Measurements from ENCODE around the gene CLIC6.
A peak's percentile ranks its signal among the peaks of the same experiment; 100 is the strongest.

CLIC6 gene

DNA sequence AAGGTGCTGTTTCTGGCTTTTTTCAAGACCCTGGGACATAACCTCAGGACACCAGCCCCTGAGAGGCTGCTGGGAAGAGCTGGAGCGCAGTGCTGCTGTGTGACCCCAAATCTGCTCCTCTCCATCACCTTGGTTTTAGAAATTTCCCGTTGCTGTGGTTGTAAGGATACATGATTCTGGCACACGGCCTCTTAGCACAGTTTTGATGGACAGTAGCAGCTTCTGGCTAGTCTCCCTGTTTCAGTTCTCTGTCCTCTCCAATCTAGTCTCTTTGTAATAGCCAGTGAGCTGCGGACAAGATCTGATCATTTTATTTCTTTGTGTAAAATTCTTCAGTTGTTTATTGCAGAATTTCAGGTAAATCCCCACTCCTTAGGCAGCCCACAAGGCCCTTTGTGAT lies 3.1 kb downstream of the CLIC6 start:
- no peaks in the 10 kb centered on the region for H3K9me3 ChIP-seq (ENCODE audit: control insufficient read depth in 2 of 2, low read length in 2 of 2)
- H3K4me3 ChIP-seq (ENCODE audit: low read length in 2 of 2) = no peak overlapping the region
- H3K4me1 ChIP-seq (ENCODE audit: control insufficient read depth in 2 of 2, insufficient read depth in 2 of 2, low read length in 2 of 2) = peaks cover 0 to 7% of the 10 kb centered on the region in 2 donors
- H3K36me3 ChIP-seq (ENCODE audit: control insufficient read depth in 2 of 2, insufficient read depth in 2 of 2, low read length in 2 of 2) = no peaks in the 10 kb centered on the region
- H3K9ac ChIP-seq (ENCODE audit: low read depth in 1 of 2, low read length in 2 of 2) = no peak overlapping the region
- H3K27ac ChIP-seq (ENCODE audit: low read depth in 2 of 2, low read length in 2 of 2) = no peak overlapping the region
- H3K27me3 ChIP-seq (ENCODE audit: control insufficient read depth in 2 of 2, insufficient read depth in 2 of 2, low read length in 2 of 2) = peaks cover 0 to 8% of the 10 kb centered on the region in 2 donors

GRCh38 chr21:34673006-34673405 lies 4.2 kb downstream of the CLIC6 start:
- Histone ChIP-seq H3K27me3 (ENCODE audit: control insufficient read depth in 2 of 2, insufficient read depth in 2 of 2, low read length in 2 of 2) (peaks cover 0 to 8% of the 10 kb centered on the region in 2 donors), H3K27ac (ENCODE audit: low read depth in 2 of 2, low read length in 2 of 2) (no peak overlapping the region), H3K9me3 (ENCODE audit: control insufficient read depth in 2 of 2, low read length in 2 of 2) (no peaks in the 10 kb centered on the region), H3K9ac (ENCODE audit: low read depth in 1 of 2, low read length in 2 of 2) (no peak overlapping the region), H3K4me3 (ENCODE audit: low read length in 2 of 2) (no peak overlapping the region), H3K4me1 (ENCODE audit: control insufficient read depth in 2 of 2, insufficient read depth in 2 of 2, low read length in 2 of 2) (peaks cover 0 to 7% of the 10 kb centered on the region in 2 donors), H3K36me3 (ENCODE audit: control insufficient read depth in 2 of 2, insufficient read depth in 2 of 2, low read length in 2 of 2) (no peaks in the 10 kb centered on the region)

DNA sequence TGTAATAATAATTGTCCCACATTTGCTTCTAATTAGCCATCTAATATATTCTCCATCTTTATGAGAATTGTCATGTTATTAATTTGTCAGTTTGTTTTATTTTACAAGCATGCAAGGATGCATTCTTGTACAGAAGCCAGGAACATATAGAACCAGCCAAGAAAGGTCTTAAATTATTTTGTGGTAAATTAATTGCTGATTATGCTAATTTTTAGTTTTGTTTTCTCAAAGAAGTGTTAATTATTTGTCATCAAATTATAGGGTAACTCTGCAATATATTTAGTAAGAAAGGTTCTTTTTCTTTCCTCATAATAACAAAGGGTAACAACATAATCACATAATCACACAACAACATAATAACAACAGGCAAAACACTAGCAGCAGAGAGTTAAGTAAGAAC lies 5.7 kb downstream of the CLIC6 start:
- Histone ChIP-seq H3K9me3 (ENCODE audit: control insufficient read depth in 2 of 2, low read length in 2 of 2) (no peaks in the 10 kb centered on the region), H3K36me3 (ENCODE audit: control insufficient read depth in 2 of 2, insufficient read depth in 2 of 2, low read length in 2 of 2) (no peaks in the 10 kb centered on the region), H3K4me1 (ENCODE audit: control insufficient read depth in 2 of 2, insufficient read depth in 2 of 2, low read length in 2 of 2) (peaks cover 0 to 7% of the 10 kb centered on the region in 2 donors), H3K27ac (ENCODE audit: low read depth in 2 of 2, low read length in 2 of 2) (no peak overlapping the region), H3K4me3 (ENCODE audit: low read length in 2 of 2) (no peak overlapping the region), H3K9ac (ENCODE audit: low read depth in 1 of 2, low read length in 2 of 2) (no peak overlapping the region), H3K27me3 (ENCODE audit: control insufficient read depth in 2 of 2, insufficient read depth in 2 of 2, low read length in 2 of 2) (peaks cover 0 to 8% of the 10 kb centered on the region in 2 donors)

DNA sequence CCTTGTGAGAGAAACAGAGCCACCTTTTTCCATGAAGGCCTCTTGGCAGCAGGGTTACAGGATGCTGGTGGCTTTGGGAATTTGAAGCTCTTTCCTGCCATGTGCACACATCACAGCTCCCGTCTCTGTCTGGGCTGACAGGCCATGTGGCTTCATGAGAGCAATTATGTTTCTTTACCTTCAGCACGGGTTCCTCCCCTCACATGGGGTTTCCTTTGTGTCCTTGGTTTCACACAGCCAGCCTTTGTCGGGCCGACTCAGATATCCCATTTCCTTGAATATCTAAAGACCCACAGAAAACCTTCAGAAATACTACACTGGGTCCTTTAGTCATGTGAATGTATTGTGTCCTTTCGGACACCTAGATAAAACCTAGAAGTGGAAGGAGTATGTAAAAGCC lies 7.1 kb downstream of the CLIC6 start:
- peaks cover 0 to 8% of the 10 kb centered on the region in 2 donors for H3K27me3 ChIP-seq (ENCODE audit: control insufficient read depth in 2 of 2, insufficient read depth in 2 of 2, low read length in 2 of 2)
- no peak overlapping the region for H3K4me3 ChIP-seq (ENCODE audit: low read length in 2 of 2)
- no peaks in the 10 kb centered on the region for H3K36me3 ChIP-seq (ENCODE audit: control insufficient read depth in 2 of 2, insufficient read depth in 2 of 2, low read length in 2 of 2)
- H3K4me1 ChIP-seq (ENCODE audit: control insufficient read depth in 2 of 2, insufficient read depth in 2 of 2, low read length in 2 of 2) = peaks cover 0 to 3% of the 10 kb centered on the region in 2 donors
- H3K9ac ChIP-seq (ENCODE audit: low read depth in 1 of 2, low read length in 2 of 2) = no peak overlapping the region
- H3K27ac ChIP-seq (ENCODE audit: low read depth in 2 of 2, low read length in 2 of 2) = no peak overlapping the region
- H3K9me3 ChIP-seq (ENCODE audit: control insufficient read depth in 2 of 2, low read length in 2 of 2) = no peaks in the 10 kb centered on the region

- Histone ChIP-seq H3K27ac (ENCODE audit: low read depth in 2 of 2, low read length in 2 of 2) (no peak overlapping the region), H3K9me3 (ENCODE audit: control insufficient read depth in 2 of 2, low read length in 2 of 2) (peaks cover 0 to 5% of the 10 kb centered on the region in 2 donors), H3K27me3 (ENCODE audit: control insufficient read depth in 2 of 2, insufficient read depth in 2 of 2, low read length in 2 of 2) (no peaks in the 10 kb centered on the region), H3K4me1 (ENCODE audit: control insufficient read depth in 2 of 2, insufficient read depth in 2 of 2, low read length in 2 of 2) (peaks cover under 1 to 5% of the 10 kb centered on the region in 2 donors), H3K4me3 (ENCODE audit: low read length in 2 of 2) (no peak overlapping the region), H3K9ac (ENCODE audit: low read depth in 1 of 2, low read length in 2 of 2) (no peak overlapping the region), H3K36me3 (ENCODE audit: control insufficient read depth in 2 of 2, insufficient read depth in 2 of 2, low read length in 2 of 2) (no peaks in the 10 kb centered on the region)
Observed at GRCh38 chr21:34679051-34679450, 10.3 kb downstream of the CLIC6 start.

DNA sequence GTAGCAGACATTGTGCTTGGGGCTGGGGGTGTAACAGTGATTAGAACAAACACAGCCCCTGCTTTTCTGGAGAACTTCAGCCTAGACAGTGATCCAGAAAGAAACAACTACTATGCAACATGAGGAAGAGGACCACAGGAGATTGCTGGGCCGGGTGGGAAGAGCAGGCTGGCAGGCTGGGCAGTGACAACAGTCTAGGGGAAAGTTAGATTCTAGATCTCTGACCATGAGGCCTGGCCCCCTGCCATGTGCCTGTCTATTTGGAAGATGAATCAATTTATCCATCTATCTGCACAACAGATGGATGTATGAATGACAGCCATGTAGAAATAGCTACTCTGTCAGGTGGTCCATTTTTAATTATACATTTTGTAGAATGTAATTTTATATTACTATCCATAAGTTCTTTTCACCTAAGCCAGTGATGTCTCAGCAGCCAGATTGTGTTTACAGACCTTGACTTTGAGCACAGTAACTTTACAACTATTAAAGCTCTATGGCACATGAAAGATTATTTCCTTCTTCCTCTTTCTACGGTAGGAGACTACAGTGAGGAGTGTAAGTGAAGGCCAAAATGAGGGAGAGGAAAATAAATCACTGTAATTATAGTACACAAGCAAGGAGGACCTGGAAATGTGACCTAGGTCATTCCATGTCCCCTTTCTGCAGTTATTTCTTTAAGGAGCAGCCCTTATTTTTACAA lies 15.5 kb downstream of the CLIC6 start:
- Histone ChIP-seq H3K9ac (ENCODE audit: low read depth in 1 of 2, low read length in 2 of 2) (peak overlapping the region; percentile 24 to 47), H3K27ac (ENCODE audit: low read depth in 2 of 2, low read length in 2 of 2) (peak overlapping the region; percentile 79 to 85), H3K27me3 (ENCODE audit: control insufficient read depth in 2 of 2, insufficient read depth in 2 of 2, low read length in 2 of 2) (no peaks in the 10 kb centered on the region), H3K4me1 (ENCODE audit: control insufficient read depth in 2 of 2, insufficient read depth in 2 of 2, low read length in 2 of 2) (peaks cover 10 to 19% of the 10 kb centered on the region in 2 donors), H3K4me3 (ENCODE audit: low read length in 2 of 2) (peak overlapping the region in 1 of 2 donors; percentile 22), H3K36me3 (ENCODE audit: control insufficient read depth in 2 of 2, insufficient read depth in 2 of 2, low read length in 2 of 2) (no peaks in the 10 kb centered on the region), H3K9me3 (ENCODE audit: control insufficient read depth in 2 of 2, low read length in 2 of 2) (peaks cover 0 to 5% of the 10 kb centered on the region in 2 donors)

DNA sequence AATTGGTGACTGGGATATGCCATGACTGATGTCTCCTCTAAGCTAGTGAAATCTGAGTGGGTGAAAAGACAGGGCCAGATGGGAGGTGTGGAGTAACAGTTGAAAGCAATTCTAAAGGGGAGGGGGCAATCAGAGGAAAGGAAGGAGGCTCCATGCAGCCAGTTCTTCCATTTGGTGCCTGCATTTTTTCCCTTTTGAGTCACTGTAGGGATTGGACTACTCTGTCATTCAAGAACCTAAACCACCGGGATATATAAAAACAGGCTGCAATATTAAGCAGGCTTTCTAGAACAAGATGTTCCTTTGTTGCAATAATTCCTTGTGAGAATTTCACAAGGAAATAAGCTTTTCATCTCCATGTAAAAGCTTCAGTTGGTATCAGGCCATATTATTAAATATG lies 18.3 kb downstream of the CLIC6 start:
- Histone ChIP-seq H3K4me1 (ENCODE audit: control insufficient read depth in 2 of 2, insufficient read depth in 2 of 2, low read length in 2 of 2) (peaks cover 15 to 43% of the 10 kb centered on the region in 2 donors), H3K27me3 (ENCODE audit: control insufficient read depth in 2 of 2, insufficient read depth in 2 of 2, low read length in 2 of 2) (no peaks in the 10 kb centered on the region), H3K36me3 (ENCODE audit: control insufficient read depth in 2 of 2, insufficient read depth in 2 of 2, low read length in 2 of 2) (no peaks in the 10 kb centered on the region), H3K27ac (ENCODE audit: low read depth in 2 of 2, low read length in 2 of 2) (no peak overlapping the region), H3K9ac (ENCODE audit: low read depth in 1 of 2, low read length in 2 of 2) (no peak overlapping the region), H3K9me3 (ENCODE audit: control insufficient read depth in 2 of 2, low read length in 2 of 2) (no peaks in the 10 kb centered on the region), H3K4me3 (ENCODE audit: low read length in 2 of 2) (no peak overlapping the region)

DNA sequence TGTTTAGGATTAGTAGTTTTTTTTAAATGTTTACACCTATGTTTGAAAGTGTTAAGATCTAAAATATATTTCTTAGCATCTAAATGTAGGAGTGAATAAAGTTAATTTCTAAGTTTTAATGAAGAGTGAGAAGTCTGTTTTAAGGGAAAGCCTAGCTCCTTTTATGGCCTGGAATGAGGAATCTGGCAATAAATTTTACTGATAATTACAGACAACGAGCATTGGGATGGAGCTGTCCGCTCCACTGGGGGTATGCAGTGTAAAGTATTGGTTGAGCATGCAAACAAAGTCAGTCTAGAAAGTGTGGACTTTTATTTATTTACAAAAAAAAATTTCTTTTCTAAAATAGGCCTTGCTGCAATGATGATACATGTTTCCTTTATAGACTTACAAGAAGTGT lies 19.0 kb downstream of the CLIC6 start:
- Histone ChIP-seq H3K27ac (ENCODE audit: low read depth in 2 of 2, low read length in 2 of 2) (no peak overlapping the region), H3K4me1 (ENCODE audit: control insufficient read depth in 2 of 2, insufficient read depth in 2 of 2, low read length in 2 of 2) (peaks cover 15 to 46% of the 10 kb centered on the region in 2 donors), H3K27me3 (ENCODE audit: control insufficient read depth in 2 of 2, insufficient read depth in 2 of 2, low read length in 2 of 2) (no peaks in the 10 kb centered on the region), H3K9ac (ENCODE audit: low read depth in 1 of 2, low read length in 2 of 2) (no peak overlapping the region), H3K9me3 (ENCODE audit: control insufficient read depth in 2 of 2, low read length in 2 of 2) (no peaks in the 10 kb centered on the region), H3K4me3 (ENCODE audit: low read length in 2 of 2) (no peak overlapping the region), H3K36me3 (ENCODE audit: control insufficient read depth in 2 of 2, insufficient read depth in 2 of 2, low read length in 2 of 2) (no peaks in the 10 kb centered on the region)

DNA sequence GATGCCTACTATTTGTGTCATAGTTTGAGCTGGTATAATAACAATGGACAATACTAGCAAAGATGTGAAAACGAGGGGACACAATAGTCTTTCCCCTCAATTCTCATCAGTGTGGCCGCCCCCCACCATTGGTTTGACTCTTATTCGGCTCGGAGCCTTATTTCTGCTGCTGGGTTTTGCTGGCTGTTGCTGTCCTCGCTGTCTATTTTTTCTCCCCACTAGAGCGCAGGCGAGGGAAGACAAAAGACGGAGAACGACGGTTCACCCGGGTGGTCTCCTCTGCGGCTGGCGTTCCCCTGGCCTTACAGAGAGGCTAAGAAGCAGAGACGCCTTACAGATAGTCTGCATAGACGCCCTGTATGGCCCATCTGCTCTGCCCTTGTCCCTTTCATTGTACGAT lies 19.4 kb downstream of the CLIC6 start:
- H3K9me3 ChIP-seq (ENCODE audit: control insufficient read depth in 2 of 2, low read length in 2 of 2) = no peaks in the 10 kb centered on the region
- H3K27ac ChIP-seq (ENCODE audit: low read depth in 2 of 2, low read length in 2 of 2) = no peak overlapping the region
- H3K36me3 ChIP-seq (ENCODE audit: control insufficient read depth in 2 of 2, insufficient read depth in 2 of 2, low read length in 2 of 2) = no peaks in the 10 kb centered on the region

DNA sequence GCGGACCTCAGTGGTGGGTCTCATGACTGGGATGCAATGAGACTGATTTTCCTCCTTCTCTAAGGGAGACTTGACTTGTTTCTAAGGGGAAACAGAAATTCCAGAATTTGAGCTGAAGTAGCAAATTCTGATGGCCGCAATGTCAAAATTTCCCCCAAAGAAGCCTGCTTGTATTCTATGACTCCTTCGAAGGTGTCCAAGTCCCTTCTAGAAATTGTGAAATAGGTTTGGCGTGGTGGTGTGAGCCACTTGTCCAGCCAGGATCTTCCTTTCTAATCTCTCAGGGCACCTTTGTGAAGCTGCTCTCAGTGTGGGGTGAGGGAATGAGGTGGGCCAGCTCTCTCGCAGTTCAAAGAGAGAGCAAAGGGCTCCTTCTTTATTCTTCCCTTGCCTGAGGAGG lies 19.9 kb downstream of the CLIC6 start:
- H3K36me3 ChIP-seq (ENCODE audit: control insufficient read depth in 2 of 2, insufficient read depth in 2 of 2, low read length in 2 of 2) = no peaks in the 10 kb centered on the region
- no peaks in the 10 kb centered on the region for H3K27me3 ChIP-seq (ENCODE audit: control insufficient read depth in 2 of 2, insufficient read depth in 2 of 2, low read length in 2 of 2)
- no peak overlapping the region for H3K9ac ChIP-seq (ENCODE audit: low read depth in 1 of 2, low read length in 2 of 2)
- H3K4me3 ChIP-seq (ENCODE audit: low read length in 2 of 2) = no peak overlapping the region
- peaks cover 22 to 47% of the 10 kb centered on the region in 2 donors for H3K4me1 ChIP-seq (ENCODE audit: control insufficient read depth in 2 of 2, insufficient read depth in 2 of 2, low read length in 2 of 2)
- H3K9me3 ChIP-seq (ENCODE audit: control insufficient read depth in 2 of 2, low read length in 2 of 2) = no peaks in the 10 kb centered on the region
- no peak overlapping the region for H3K27ac ChIP-seq (ENCODE audit: low read depth in 2 of 2, low read length in 2 of 2)

More for the DNA sequence above, 19.4 kb downstream of the CLIC6 start:
- Histone ChIP-seq H3K27me3 (ENCODE audit: control insufficient read depth in 2 of 2, insufficient read depth in 2 of 2, low read length in 2 of 2) (no peaks in the 10 kb centered on the region), H3K4me1 (ENCODE audit: control insufficient read depth in 2 of 2, insufficient read depth in 2 of 2, low read length in 2 of 2) (peaks cover 19 to 50% of the 10 kb centered on the region in 2 donors), H3K9ac (ENCODE audit: low read depth in 1 of 2, low read length in 2 of 2) (no peak overlapping the region), H3K4me3 (ENCODE audit: low read length in 2 of 2) (no peak overlapping the region)

Measured in mucosa of rectum (tissue), 2 donors.